MM.1S (cell line): ENCODE data around the gene CASP5.
A peak's percentile ranks its signal among the peaks of the same experiment; 100 is the strongest.

Experiments
- DNase-seq: peaks from one replicate; pipeline ENCODE4 v3.0.0-alpha.2; 2015
- H2AFZ ChIP-seq: fragments of 300-600 bp; sonication (generic); 2 replicates; pipeline ENCODE4 v1.6.0; 2016; ENCODE audit warnings: antibody characterized with exemption, low read length
- H3F3A ChIP-seq: fragments of 300-600 bp; sonication (generic); 2 replicates; pipeline ENCODE4 v1.6.1; 2016; ENCODE audit warnings: mild to moderate bottlenecking, antibody characterized with exemption, low read length, moderate library complexity, mixed read lengths; ENCODE audit not compliant: insufficient read depth
- H3K27ac ChIP-seq: fragments of 300-600 bp; sonication (generic); 2 replicates; pipeline ENCODE4 v1.5.1; 2016; ENCODE audit warnings: mild to moderate bottlenecking, low read length
- H3K27me3 ChIP-seq: fragments of 300-600 bp; sonication (generic); replicated peaks from 2 replicates; pipeline ENCODE4 v1.6.0; 2016; ENCODE audit warnings: low read length; ENCODE audit not compliant: insufficient read depth
- H3K36me3 ChIP-seq: fragments of 300-600 bp; sonication (generic); replicated peaks from 2 replicates; pipeline ENCODE4 v1.6.1; 2016; ENCODE audit warnings: mild to moderate bottlenecking, low read length, mixed read lengths; ENCODE audit not compliant: insufficient read depth
- H3K4me1 ChIP-seq: fragments of 300-600 bp; sonication (generic); 2 replicates; pipeline ENCODE4 v1.6.1; 2016; ENCODE audit warnings: low read length, mixed read lengths
- H3K4me2 ChIP-seq: fragments of 300-600 bp; sonication (generic); 2 replicates; pipeline ENCODE4 v1.6.0; 2016; ENCODE audit warnings: low read depth, low read length
- H3K4me3 ChIP-seq: fragments of 300-600 bp; sonication (generic); 2 replicates; pipeline ENCODE4 v1.5.1; 2016; ENCODE audit warnings: low read length, mixed read lengths
- H3K79me2 ChIP-seq: fragments of 300-600 bp; sonication (generic); 2 replicates; pipeline ENCODE4 v1.6.1; 2016; ENCODE audit warnings: mixed run types, low read length, mixed read lengths
- H3K9ac ChIP-seq: fragments of 300-600 bp; sonication (generic); 2 replicates; pipeline ENCODE4 v1.6.1; 2016; ENCODE audit warnings: low read length, mixed read lengths
- H3K9me2 ChIP-seq: fragments of 300-600 bp; sonication (generic); replicated peaks from 2 replicates; pipeline ENCODE4 v1.6.1; 2016; ENCODE audit warnings: mild to moderate bottlenecking, low read length, mixed read lengths; ENCODE audit not compliant: insufficient read depth
- H3K9me3 ChIP-seq: fragments of 300-600 bp; sonication (generic); replicated peaks from 2 replicates; pipeline ENCODE4 v1.6.1; 2016; ENCODE audit warnings: mild to moderate bottlenecking, low read length, mixed read lengths; ENCODE audit not compliant: insufficient read depth
- H4K20me1 ChIP-seq: fragments of 300-600 bp; sonication (generic); 2 replicates; pipeline ENCODE4 v1.6.1; 2016; ENCODE audit warnings: mild to moderate bottlenecking, low read length, moderate library complexity, mixed read lengths; ENCODE audit not compliant: insufficient read depth
- EZH2 ChIP-seq: fragments of 300-600 bp; sonication (generic); optimal IDR thresholded peaks from 2 replicates; pipeline ENCODE3; 2017; ENCODE audit warnings: low read depth, mild to moderate bottlenecking, antibody characterized with exemption, low read length, mixed read lengths
- EZH2phosphoT487 ChIP-seq: fragments of 300-600 bp; sonication (generic); IDR thresholded peaks from 2 replicates; pipeline ENCODE4 v1.6.1; 2018; ENCODE audit warnings: antibody characterized with exemption, low read length
- TF ChIP-seq, protein P1 (sequence below): fragments of 300-600 bp; sonication (generic); IDR thresholded peaks from 2 replicates; pipeline ENCODE4 v1.5.1; 2016; ENCODE audit warnings: antibody characterized with exemption, low read length, mixed read lengths

Gene CASP5

DNA sequence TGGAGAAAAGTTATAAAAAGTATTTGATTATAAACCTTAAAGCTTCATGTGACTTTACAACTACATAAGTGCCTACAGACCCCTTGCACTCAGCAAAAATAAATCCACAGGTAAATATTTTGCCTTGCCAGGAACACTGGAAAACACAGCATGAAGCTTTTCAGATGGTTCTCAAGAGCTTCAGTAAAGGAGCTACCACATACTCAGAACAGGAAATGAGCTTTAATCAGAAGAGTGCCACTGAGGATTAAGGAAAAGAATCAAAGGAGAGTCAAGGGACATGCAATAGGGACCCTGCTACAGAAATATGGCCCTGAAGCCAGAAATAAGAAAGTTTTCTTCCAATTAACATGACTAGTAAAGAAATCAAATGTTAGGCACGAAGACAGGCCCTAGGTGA, 10.8 kb upstream of the CASP5 start:
- H3K4me2 ChIP-seq, result peak overlapping the region; percentile 86
- H2AFZ ChIP-seq, result no peak overlapping the region
- no peaks in the 10 kb centered on the region for H4K20me1 ChIP-seq
- peaks cover 14% of the 10 kb centered on the region; the same call in 1 of the 2 replicates for H3K4me1 ChIP-seq
- no peak overlapping the region for H3K9ac ChIP-seq
- no peak for DNase-seq
- peaks cover 8% of the 10 kb centered on the region; the same call in 1 of the 2 replicates for H3K79me2 ChIP-seq
- H3K27ac ChIP-seq, result no peak overlapping the region
- H3K9me2 ChIP-seq, result no peaks in the 10 kb centered on the region
- peaks cover 3% of the 10 kb centered on the region; the same call in 1 of the 2 replicates for H3F3A ChIP-seq
- no peaks in the 10 kb centered on the region for H3K27me3 ChIP-seq
- H3K9me3 ChIP-seq, result no peaks in the 10 kb centered on the region
- peak overlapping the region; percentile 61 for H3K4me3 ChIP-seq
- peaks cover 10% of the 10 kb centered on the region for H3K36me3 ChIP-seq
- TF ChIP-seq, protein P1, sequence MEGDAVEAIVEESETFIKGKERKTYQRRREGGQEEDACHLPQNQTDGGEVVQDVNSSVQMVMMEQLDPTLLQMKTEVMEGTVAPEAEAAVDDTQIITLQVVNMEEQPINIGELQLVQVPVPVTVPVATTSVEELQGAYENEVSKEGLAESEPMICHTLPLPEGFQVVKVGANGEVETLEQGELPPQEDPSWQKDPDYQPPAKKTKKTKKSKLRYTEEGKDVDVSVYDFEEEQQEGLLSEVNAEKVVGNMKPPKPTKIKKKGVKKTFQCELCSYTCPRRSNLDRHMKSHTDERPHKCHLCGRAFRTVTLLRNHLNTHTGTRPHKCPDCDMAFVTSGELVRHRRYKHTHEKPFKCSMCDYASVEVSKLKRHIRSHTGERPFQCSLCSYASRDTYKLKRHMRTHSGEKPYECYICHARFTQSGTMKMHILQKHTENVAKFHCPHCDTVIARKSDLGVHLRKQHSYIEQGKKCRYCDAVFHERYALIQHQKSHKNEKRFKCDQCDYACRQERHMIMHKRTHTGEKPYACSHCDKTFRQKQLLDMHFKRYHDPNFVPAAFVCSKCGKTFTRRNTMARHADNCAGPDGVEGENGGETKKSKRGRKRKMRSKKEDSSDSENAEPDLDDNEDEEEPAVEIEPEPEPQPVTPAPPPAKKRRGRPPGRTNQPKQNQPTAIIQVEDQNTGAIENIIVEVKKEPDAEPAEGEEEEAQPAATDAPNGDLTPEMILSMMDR, result no peak
- TF ChIP-seq EZH2phosphoT487, result no peak
- no peak for TF ChIP-seq EZH2

DNA sequence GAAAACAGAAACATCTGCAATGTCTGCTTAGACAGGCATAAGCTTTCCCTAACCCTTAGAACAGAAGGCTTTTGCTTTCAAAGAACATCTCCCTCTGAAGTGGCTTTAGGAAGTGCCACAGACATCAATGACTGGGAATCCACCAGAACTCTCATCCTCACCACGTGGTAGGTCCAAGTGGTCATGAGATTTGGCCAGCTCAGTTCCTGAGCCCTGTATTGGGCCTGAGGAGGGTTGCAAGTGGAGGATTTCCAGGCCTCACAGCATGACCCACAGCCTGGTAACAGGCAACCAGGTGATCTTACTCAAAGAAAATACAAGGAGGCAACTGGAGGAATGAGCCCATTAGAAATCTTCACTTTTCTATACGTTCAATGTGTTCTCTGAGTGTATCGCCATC, 10.4 kb upstream of the CASP5 start:
- H3K9me3 ChIP-seq, result no peaks in the 10 kb centered on the region
- no peaks in the 10 kb centered on the region for H3K9me2 ChIP-seq
- peaks cover 8% of the 10 kb centered on the region; the same call in 1 of the 2 replicates for H3K79me2 ChIP-seq
- H3K27ac ChIP-seq, result no peak overlapping the region
- no peaks in the 10 kb centered on the region for H3K27me3 ChIP-seq
- no peak for DNase-seq
- H2AFZ ChIP-seq, result no peak overlapping the region
- H3K4me1 ChIP-seq, result peaks cover 14% of the 10 kb centered on the region; the same call in 1 of the 2 replicates
- peak overlapping the region; percentile 86 for H3K4me2 ChIP-seq
- H3K4me3 ChIP-seq, result peak overlapping the region; percentile 61
- peaks cover 3% of the 10 kb centered on the region; the same call in 1 of the 2 replicates for H3F3A ChIP-seq
- H3K36me3 ChIP-seq, result peaks cover 12% of the 10 kb centered on the region
- TF ChIP-seq, protein P1, result no peak
- TF ChIP-seq EZH2 (no peak), EZH2phosphoT487 (no peak)
- no peak overlapping the region for H3K9ac ChIP-seq
- H4K20me1 ChIP-seq, result no peaks in the 10 kb centered on the region

DNA sequence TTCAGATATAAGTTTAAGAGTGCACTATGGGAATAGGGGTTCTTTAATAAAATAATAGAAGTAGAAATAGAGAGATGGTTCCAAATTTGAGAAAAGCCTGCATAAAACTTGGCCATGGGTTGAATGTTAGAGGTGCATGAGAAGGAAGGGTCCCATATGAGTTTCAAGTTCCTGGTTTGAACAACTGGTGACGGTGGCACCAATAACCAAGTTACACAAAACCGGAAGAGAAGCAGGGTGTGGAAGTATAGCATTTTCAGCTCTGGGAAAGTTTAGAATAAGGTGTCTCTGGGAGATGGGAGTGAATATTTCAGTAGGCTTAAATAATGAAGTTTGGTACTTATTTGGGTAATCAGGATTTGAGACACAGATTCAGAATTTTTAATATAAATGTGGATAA, 9.5 kb upstream of the CASP5 start:
- TF ChIP-seq, protein P1, result no peak
- no peak for TF ChIP-seq EZH2phosphoT487
- no peak for TF ChIP-seq EZH2

More for the DNA sequence above, 9.5 kb upstream of the CASP5 start:
- Histone ChIP-seq H3K27ac (no peak overlapping the region), H2AFZ (no peak overlapping the region), H3K4me2 (peak overlapping the region; percentile 86; the same call in 1 of the 2 replicates), H3K9me2 (no peaks in the 10 kb centered on the region), H3K9ac (no peak overlapping the region), H3K9me3 (no peaks in the 10 kb centered on the region), H3K27me3 (no peaks in the 10 kb centered on the region), H3K79me2 (peaks cover 8% of the 10 kb centered on the region; the same call in 1 of the 2 replicates), H3K4me3 (no peak overlapping the region), H3F3A (peaks cover 3% of the 10 kb centered on the region; the same call in 1 of the 2 replicates), H3K4me1 (peaks cover 14% of the 10 kb centered on the region; the same call in 1 of the 2 replicates), H4K20me1 (no peaks in the 10 kb centered on the region), H3K36me3 (peaks cover 12% of the 10 kb centered on the region)
- no peak for DNase-seq
